ENCODE results near the gene PGAM5.
"Not testable (repeated sequence)": the region's sequence is repeated elsewhere in the genome, so short reads cannot be mapped to it uniquely, and the experiment has no call there.

The PGAM5 gene

DNA sequence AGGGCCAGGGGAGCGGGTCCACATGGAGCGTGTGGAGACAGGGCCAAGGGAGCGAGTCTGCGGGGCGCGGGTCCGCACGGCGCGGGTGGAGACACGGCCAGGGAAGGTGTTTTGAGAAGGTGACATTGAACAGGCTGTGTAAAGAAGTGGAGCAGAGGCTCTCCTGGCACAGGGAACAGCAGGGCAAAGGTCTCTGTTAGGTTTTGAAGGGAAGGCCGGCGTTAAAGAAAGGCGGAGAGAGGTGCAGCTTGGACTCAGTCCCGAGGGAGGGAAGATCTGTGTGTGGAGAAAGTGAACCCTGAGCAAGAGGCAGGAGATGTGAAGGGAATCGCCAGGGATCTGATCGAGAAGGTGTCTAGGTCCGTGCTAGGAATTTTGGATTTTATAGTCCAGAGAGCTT lies 21.4 kb upstream of the PGAM5 start:
- Histone ChIP-seq H3K4me3 (ENCODE audit: low read depth in 1 of 2, low read length in 2 of 2) (peak overlapping the region in 1 of 2 donors; percentile 55), H3K27ac (ENCODE audit: low read depth, low read length) (peak overlapping the region; percentile 54), H3K27me3 (ENCODE audit: control insufficient read depth in 1 of 2, insufficient read depth in 2 of 2, low read length in 2 of 2) (no peaks in the 10 kb centered on the region), H3K9ac (ENCODE audit: low read depth in 1 of 2, low read length in 2 of 2) (peak overlapping the region in 1 of 2 donors; percentile 55), H3K4me1 (ENCODE audit: control insufficient read depth in 1 of 2, insufficient read depth in 2 of 2, low read length in 2 of 2) (peaks cover 8 to 12% of the 10 kb centered on the region in 2 donors), H3K36me3 (ENCODE audit: control insufficient read depth in 1 of 2, insufficient read depth in 2 of 2, low read length in 2 of 2) (peaks cover 0 to 10% of the 10 kb centered on the region in 2 donors), H3K9me3 (ENCODE audit: control insufficient read depth in 1 of 2, low read length in 2 of 2) (no peaks in the 10 kb centered on the region)

DNA sequence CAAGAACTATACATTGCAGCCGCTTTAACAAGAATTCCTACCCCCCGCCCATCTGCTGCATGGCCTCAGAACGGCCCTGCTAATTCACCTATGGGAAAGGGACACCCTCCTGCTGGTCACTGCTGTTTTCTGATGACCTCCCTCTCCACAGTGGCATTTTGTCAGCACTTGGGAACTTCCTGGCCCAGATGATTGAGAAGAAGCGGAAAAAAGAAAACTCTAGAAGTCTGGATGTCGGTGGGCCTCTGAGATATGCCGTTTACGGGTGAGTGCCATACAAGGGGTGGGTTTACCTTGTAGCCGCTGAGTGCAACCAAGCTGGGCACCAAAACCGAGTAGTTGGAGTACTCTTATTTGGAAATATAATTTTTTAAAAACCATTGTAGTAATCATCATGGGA lies 20.5 kb upstream of the PGAM5 start:
- Histone ChIP-seq H3K27ac (ENCODE audit: low read depth, low read length) (no peak overlapping the region), H3K36me3 (ENCODE audit: control insufficient read depth in 1 of 2, insufficient read depth in 2 of 2, low read length in 2 of 2) (peaks cover 0 to 14% of the 10 kb centered on the region in 2 donors), H3K4me3 (ENCODE audit: low read depth in 1 of 2, low read length in 2 of 2) (no peak overlapping the region), H3K4me1 (ENCODE audit: control insufficient read depth in 1 of 2, insufficient read depth in 2 of 2, low read length in 2 of 2) (peaks cover 8 to 12% of the 10 kb centered on the region in 2 donors), H3K27me3 (ENCODE audit: control insufficient read depth in 1 of 2, insufficient read depth in 2 of 2, low read length in 2 of 2) (no peaks in the 10 kb centered on the region), H3K9ac (ENCODE audit: low read depth in 1 of 2, low read length in 2 of 2) (no peak overlapping the region), H3K9me3 (ENCODE audit: control insufficient read depth in 1 of 2, low read length in 2 of 2) (no peaks in the 10 kb centered on the region)

DNA sequence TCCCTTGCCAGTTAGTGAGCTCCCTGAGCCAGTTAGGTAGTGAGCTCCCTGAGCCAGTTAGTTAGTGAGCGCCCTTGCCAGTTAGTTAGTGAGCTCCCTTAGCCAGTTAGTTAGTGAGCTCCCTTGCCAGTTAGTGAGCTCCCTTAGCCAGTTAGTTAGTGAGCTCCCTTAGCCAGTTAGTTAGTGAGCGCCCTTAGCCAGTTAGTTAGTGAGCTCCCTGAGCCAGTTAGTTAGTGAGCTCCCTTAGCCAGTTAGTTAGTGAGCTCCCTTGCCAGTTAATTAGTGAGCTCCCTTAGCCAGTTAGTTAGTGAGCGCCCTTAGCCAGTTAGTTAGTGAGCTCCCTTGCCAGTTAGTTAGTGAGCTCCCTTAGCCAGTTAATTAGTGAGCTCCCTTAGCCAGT lies 18.6 kb upstream of the PGAM5 start:
- not testable (repeated sequence) for H3K9me3 ChIP-seq (ENCODE audit: control insufficient read depth in 1 of 2, low read length in 2 of 2); H3K27me3 ChIP-seq (ENCODE audit: control insufficient read depth in 1 of 2, insufficient read depth in 2 of 2, low read length in 2 of 2); H3K4me1 ChIP-seq (ENCODE audit: control insufficient read depth in 1 of 2, insufficient read depth in 2 of 2, low read length in 2 of 2); H3K4me3 ChIP-seq (ENCODE audit: low read depth in 1 of 2, low read length in 2 of 2); H3K9ac ChIP-seq (ENCODE audit: low read depth in 1 of 2, low read length in 2 of 2); H3K27ac ChIP-seq (ENCODE audit: low read depth, low read length)
- peaks cover 0 to 32% of the 10 kb centered on the region in 2 donors for H3K36me3 ChIP-seq (ENCODE audit: control insufficient read depth in 1 of 2, insufficient read depth in 2 of 2, low read length in 2 of 2)

DNA sequence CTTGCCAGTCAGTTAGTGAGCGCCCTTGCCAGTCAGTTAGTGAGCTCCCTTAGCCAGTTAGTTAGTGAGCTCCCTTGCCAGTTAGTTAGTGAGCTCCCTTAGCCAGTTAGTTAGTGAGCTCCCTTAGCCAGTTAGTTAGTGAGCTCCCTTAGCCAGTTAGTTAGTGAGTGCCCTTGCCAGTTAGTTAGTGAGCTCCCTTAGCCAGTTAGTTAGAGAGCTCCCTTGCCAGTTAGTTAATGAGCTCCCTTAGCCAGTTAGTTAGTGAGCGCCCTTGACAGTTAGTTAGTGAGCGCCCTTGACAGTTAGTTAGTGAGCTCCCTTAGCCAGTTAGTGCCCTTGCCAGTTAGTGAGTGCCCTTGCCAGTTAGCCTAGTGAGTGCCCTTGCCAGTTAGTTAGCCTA lies 15.8 kb upstream of the PGAM5 start:
- H3K4me1 ChIP-seq (ENCODE audit: control insufficient read depth in 1 of 2, insufficient read depth in 2 of 2, low read length in 2 of 2); H3K9me3 ChIP-seq (ENCODE audit: control insufficient read depth in 1 of 2, low read length in 2 of 2); H3K27me3 ChIP-seq (ENCODE audit: control insufficient read depth in 1 of 2, insufficient read depth in 2 of 2, low read length in 2 of 2); H3K4me3 ChIP-seq (ENCODE audit: low read depth in 1 of 2, low read length in 2 of 2); H3K9ac ChIP-seq (ENCODE audit: low read depth in 1 of 2, low read length in 2 of 2); H3K27ac ChIP-seq (ENCODE audit: low read depth, low read length): not testable (repeated sequence)
- H3K36me3 ChIP-seq (ENCODE audit: control insufficient read depth in 1 of 2, insufficient read depth in 2 of 2, low read length in 2 of 2) = peaks cover 0 to 52% of the 10 kb centered on the region in 2 donors

- Histone ChIP-seq H3K9me3 (ENCODE audit: control insufficient read depth in 1 of 2, low read length in 2 of 2) (no peaks in the 10 kb centered on the region), H3K9ac (ENCODE audit: low read depth in 1 of 2, low read length in 2 of 2) (no peak overlapping the region), H3K27ac (ENCODE audit: low read depth, low read length) (no peak overlapping the region), H3K27me3 (ENCODE audit: control insufficient read depth in 1 of 2, insufficient read depth in 2 of 2, low read length in 2 of 2) (no peaks in the 10 kb centered on the region), H3K4me3 (ENCODE audit: low read depth in 1 of 2, low read length in 2 of 2) (no peak overlapping the region), H3K36me3 (ENCODE audit: control insufficient read depth in 1 of 2, insufficient read depth in 2 of 2, low read length in 2 of 2) (peaks cover 0 to 53% of the 10 kb centered on the region in 2 donors), H3K4me1 (ENCODE audit: control insufficient read depth in 1 of 2, insufficient read depth in 2 of 2, low read length in 2 of 2) (no peaks in the 10 kb centered on the region)
Observed at GRCh38 chr12:132695431-132695830, 15.2 kb upstream of the PGAM5 start.

GRCh38 chr12:132698341-132698740 lies 12.3 kb upstream of the PGAM5 start:
- H3K27ac ChIP-seq (ENCODE audit: low read depth, low read length) = no peak overlapping the region
- no peak overlapping the region for H3K4me3 ChIP-seq (ENCODE audit: low read depth in 1 of 2, low read length in 2 of 2)
- H3K9ac ChIP-seq (ENCODE audit: low read depth in 1 of 2, low read length in 2 of 2) = no peak overlapping the region
- no peaks in the 10 kb centered on the region for H3K27me3 ChIP-seq (ENCODE audit: control insufficient read depth in 1 of 2, insufficient read depth in 2 of 2, low read length in 2 of 2)
- no peaks in the 10 kb centered on the region for H3K4me1 ChIP-seq (ENCODE audit: control insufficient read depth in 1 of 2, insufficient read depth in 2 of 2, low read length in 2 of 2)
- no peaks in the 10 kb centered on the region for H3K9me3 ChIP-seq (ENCODE audit: control insufficient read depth in 1 of 2, low read length in 2 of 2)
- H3K36me3 ChIP-seq (ENCODE audit: control insufficient read depth in 1 of 2, insufficient read depth in 2 of 2, low read length in 2 of 2) = peaks cover 8 to 66% of the 10 kb centered on the region in 2 donors

- Histone ChIP-seq H3K9me3 (ENCODE audit: control insufficient read depth in 1 of 2, low read length in 2 of 2) (no peaks in the 10 kb centered on the region), H3K4me1 (ENCODE audit: control insufficient read depth in 1 of 2, insufficient read depth in 2 of 2, low read length in 2 of 2) (no peaks in the 10 kb centered on the region), H3K4me3 (ENCODE audit: low read depth in 1 of 2, low read length in 2 of 2) (no peak overlapping the region), H3K27me3 (ENCODE audit: control insufficient read depth in 1 of 2, insufficient read depth in 2 of 2, low read length in 2 of 2) (no peaks in the 10 kb centered on the region), H3K36me3 (ENCODE audit: control insufficient read depth in 1 of 2, insufficient read depth in 2 of 2, low read length in 2 of 2) (peaks cover 19 to 75% of the 10 kb centered on the region in 2 donors), H3K27ac (ENCODE audit: low read depth, low read length) (no peak overlapping the region), H3K9ac (ENCODE audit: low read depth in 1 of 2, low read length in 2 of 2) (no peak overlapping the region)
Observed at GRCh38 chr12:132700212-132700822, 10.3 kb upstream of the PGAM5 start.

DNA sequence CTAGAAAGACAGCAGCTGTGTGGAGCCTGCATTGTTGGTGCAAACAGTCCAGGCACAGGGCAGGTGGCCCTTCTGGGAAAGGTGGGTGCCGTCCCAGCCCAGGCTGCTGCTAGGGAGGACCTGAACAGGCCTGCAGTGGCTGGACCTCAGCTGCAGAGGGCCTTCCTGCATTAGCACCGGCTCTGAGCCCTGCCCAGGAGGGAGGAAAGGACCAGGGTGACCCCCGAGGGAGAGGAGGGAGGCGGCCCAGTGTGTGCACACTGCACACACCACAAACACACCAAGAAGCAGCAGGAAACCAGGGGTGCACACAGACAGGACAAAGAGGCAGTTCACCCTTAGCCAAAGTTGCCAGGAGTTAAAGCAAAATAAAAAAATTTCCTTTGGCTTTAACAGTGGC lies 8.0 kb upstream of the PGAM5 start:
- H3K36me3 ChIP-seq (ENCODE audit: control insufficient read depth in 1 of 2, insufficient read depth in 2 of 2, low read length in 2 of 2) = peaks cover 26 to 63% of the 10 kb centered on the region in 2 donors
- no peaks in the 10 kb centered on the region for H3K4me1 ChIP-seq (ENCODE audit: control insufficient read depth in 1 of 2, insufficient read depth in 2 of 2, low read length in 2 of 2)
- no peaks in the 10 kb centered on the region for H3K27me3 ChIP-seq (ENCODE audit: control insufficient read depth in 1 of 2, insufficient read depth in 2 of 2, low read length in 2 of 2)
- no peaks in the 10 kb centered on the region for H3K9me3 ChIP-seq (ENCODE audit: control insufficient read depth in 1 of 2, low read length in 2 of 2)
- no peak overlapping the region for H3K4me3 ChIP-seq (ENCODE audit: low read depth in 1 of 2, low read length in 2 of 2)
- no peak overlapping the region for H3K9ac ChIP-seq (ENCODE audit: low read depth in 1 of 2, low read length in 2 of 2)
- H3K27ac ChIP-seq (ENCODE audit: low read depth, low read length) = no peak overlapping the region

DNA sequence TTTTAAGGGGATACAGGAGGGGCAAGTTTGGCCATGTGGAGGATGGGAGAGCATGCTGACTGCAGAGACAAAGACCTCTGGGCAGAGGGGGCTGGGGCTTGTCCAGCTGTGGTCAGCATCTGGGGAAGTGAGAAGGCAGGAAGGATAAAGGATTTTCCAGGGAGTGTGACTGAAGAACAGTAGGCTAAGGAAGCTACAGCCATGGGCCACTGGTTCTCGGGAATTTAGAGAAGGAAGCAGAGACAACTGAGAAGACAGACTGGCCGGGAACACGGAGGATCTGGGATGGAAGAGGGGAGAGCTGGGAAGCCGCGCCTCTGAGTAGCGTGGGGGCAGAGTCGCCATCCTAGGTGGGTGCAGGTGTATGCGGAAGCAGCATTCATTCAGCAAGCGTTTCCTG lies 7.0 kb upstream of the PGAM5 start:
- Histone ChIP-seq H3K4me1 (ENCODE audit: control insufficient read depth in 1 of 2, insufficient read depth in 2 of 2, low read length in 2 of 2) (no peaks in the 10 kb centered on the region), H3K27ac (ENCODE audit: low read depth, low read length) (no peak overlapping the region), H3K4me3 (ENCODE audit: low read depth in 1 of 2, low read length in 2 of 2) (no peak overlapping the region), H3K9ac (ENCODE audit: low read depth in 1 of 2, low read length in 2 of 2) (no peak overlapping the region), H3K36me3 (ENCODE audit: control insufficient read depth in 1 of 2, insufficient read depth in 2 of 2, low read length in 2 of 2) (peaks cover 26 to 53% of the 10 kb centered on the region in 2 donors), H3K9me3 (ENCODE audit: control insufficient read depth in 1 of 2, low read length in 2 of 2) (no peaks in the 10 kb centered on the region), H3K27me3 (ENCODE audit: control insufficient read depth in 1 of 2, insufficient read depth in 2 of 2, low read length in 2 of 2) (no peaks in the 10 kb centered on the region)

GRCh38 chr12:132707241-132707640 lies 3.4 kb upstream of the PGAM5 start:
- Histone ChIP-seq H3K9me3 (ENCODE audit: control insufficient read depth in 1 of 2, low read length in 2 of 2) (no peaks in the 10 kb centered on the region), H3K4me3 (ENCODE audit: low read depth in 1 of 2, low read length in 2 of 2) (no peak overlapping the region), H3K9ac (ENCODE audit: low read depth in 1 of 2, low read length in 2 of 2) (no peak overlapping the region), H3K4me1 (ENCODE audit: control insufficient read depth in 1 of 2, insufficient read depth in 2 of 2, low read length in 2 of 2) (peaks cover 0 to 6% of the 10 kb centered on the region in 2 donors), H3K27me3 (ENCODE audit: control insufficient read depth in 1 of 2, insufficient read depth in 2 of 2, low read length in 2 of 2) (no peaks in the 10 kb centered on the region), H3K36me3 (ENCODE audit: control insufficient read depth in 1 of 2, insufficient read depth in 2 of 2, low read length in 2 of 2) (peaks cover 18 to 26% of the 10 kb centered on the region in 2 donors), H3K27ac (ENCODE audit: low read depth, low read length) (no peak overlapping the region)

Measured in duodenal mucosa (tissue), 2 donors.